GM21423 (cell line): Measurements from ENCODE around the gene CDC20B.

ENCODE experiments used
- ATAC-seq: cut with Tn5 transposase; IDR thresholded peaks from one replicate; pipeline ENCODE4 v1.9.1; 2021; ENCODE audit warnings: mild to moderate bottlenecking, moderate library complexity; ENCODE audit not compliant: unreplicated experiment

Gene CDC20B

GRCh38 chr5:55172937-55173686 lies at the start of gene CDC20B:
Gene CDC20B, minus strand, starts transcription at chr5:55173177. Its CDS starts 177 bp downstream, at chr5:55173000.
- ATAC-seq = peak; percentile 92

DNA sequence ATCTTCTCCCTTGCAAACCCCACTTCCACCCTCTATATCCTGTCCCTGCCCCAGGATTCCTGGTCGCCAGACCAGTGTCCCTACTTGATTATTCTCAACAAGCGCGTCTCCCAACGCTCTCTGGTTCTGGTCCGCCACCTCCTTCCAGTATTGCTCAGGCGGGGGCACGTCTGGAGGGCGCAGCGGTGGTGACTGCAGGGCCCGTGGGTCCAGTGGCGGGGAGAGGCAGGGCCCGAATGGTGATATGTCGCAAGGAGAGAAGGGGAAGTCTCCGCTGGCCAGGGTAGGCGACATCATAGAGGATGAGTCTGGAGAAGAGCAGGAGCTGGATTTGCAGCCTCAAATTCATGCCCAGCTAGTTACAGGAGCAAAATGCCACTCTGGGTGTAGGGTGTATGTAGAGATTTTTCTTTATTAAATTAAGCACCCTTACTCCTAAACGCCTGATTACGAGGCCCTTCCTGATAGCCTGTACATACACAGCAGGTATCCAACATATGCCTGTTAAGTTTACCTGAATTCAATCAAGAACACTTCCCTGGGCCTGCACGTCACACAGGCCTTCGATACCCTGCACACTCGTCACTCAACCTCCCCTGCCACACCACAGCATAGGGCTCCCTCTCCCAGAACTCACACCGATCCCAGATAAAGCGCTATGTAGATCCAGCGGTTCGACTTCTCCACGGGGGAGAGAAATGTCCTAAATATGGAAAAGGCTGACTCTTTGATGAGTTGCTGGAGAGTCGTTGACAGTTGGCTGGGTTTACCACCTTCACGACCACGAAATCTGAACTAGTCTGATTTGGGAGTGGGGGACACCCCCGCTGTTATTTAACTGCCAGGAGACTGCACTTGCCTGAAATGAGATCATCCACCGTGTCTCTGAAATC lies 49.4 kb upstream of the CDC20B start:
- ATAC-seq = no peak

DNA sequence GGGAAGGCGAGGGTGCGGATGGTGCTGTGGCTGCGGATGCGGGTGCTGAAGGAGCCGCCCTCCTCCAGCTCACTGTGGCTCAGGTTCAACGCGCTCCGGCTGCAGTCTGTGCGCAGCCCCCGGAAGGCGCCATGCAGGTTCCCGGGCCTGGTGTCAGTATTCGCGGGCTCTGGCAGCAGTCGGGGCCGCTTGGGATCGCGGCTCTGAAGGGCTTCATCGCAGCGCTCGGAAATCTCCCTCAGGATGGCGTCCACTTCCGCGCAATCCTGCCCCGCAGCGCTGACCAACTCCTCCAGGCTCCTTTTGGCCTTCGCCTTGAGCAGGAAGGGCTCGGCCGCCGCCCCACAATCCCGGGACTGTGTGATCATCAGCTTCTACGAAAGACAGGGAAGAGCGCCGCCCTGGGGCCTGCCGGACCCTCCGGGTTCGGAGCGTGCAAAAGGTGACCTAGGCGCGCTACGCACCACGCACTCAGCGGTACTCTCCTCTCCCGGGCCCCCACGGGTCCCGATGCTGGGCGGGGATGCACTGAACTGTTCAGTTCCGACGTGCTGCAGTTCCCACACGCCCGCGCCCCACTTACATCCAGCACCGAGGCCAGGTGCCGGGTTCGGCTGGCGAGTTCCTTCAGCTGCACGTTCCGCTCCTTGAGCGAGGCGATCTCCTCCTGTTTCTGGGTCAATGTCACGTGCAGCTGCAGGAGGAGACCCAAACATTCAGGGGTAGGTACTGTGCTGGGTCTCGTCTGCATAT lies 47.6 kb upstream of the CDC20B start:
- ATAC-seq = no peak

GRCh38 chr5:55219770-55220169 lies 46.8 kb upstream of the CDC20B start:
- no peak for ATAC-seq

DNA sequence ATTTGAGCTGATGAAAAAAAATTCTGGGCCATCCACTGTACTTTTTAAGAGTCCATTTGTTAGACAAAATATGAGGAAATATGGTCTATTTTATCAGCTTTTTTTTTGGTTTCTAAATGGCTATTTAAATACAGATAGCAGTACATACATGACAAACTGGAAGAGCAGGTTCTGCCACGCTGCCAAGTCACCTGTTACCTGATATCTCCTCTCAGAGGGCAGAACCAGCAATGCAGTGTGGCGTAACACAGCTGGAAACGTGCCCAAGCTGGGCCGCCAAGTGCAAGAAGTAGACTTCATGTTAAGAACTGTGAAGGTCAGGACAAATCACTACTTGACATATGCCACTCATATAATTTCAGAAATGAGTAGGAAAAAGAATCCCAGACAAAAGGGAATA lies 46.0 kb upstream of the CDC20B start:
- ATAC-seq = no peak

DNA sequence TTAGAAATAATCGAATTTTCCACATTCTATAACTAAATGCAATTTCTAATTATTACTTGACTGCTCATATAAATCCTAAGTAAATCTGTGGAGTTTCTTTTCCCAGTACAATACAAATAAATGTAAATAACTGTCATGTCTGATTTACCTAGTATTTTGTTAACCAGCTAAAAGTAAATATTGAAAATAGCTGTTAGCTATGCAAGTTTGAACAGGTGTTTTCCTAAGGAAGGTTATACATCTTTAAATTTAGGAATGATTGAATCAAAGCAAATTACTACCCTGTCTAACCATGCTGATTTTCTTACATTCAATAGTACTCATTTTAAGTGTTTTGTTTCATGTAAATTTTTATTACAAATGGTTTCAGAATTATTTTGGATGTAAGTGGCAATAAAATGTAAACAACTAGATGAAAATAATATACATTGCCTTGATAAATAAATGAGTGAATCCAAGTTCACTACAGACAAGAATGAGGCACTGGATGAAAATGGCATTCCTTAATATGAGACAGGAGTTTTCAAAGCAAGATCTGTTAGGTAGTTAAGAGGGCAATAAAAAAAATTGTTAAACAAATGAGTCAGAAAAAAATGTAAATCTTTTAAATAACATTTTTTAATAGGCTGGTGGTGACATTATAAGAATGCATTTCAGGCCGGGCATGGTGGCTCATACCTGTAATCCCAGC lies 38.4 kb upstream of the CDC20B start:
- ATAC-seq = no peak

DNA sequence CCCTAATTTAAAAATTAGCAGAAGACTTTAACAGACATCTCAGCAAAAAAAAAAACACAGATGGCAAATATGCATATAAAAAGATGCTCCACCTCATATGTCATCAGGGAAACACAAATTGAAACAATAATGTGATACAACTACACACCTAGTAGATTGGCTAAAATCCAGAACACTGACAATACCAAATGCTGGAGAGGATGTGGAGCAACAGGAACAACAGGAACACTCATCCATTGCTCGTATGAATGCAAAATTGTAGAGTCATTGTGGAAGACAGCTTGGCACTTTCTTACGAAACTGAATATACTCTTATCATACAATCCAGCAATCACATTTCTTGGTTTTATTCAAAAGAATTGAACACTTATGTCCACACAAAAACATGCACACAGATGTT lies 32.0 kb upstream of the CDC20B start:
- ATAC-seq = no peak

DNA sequence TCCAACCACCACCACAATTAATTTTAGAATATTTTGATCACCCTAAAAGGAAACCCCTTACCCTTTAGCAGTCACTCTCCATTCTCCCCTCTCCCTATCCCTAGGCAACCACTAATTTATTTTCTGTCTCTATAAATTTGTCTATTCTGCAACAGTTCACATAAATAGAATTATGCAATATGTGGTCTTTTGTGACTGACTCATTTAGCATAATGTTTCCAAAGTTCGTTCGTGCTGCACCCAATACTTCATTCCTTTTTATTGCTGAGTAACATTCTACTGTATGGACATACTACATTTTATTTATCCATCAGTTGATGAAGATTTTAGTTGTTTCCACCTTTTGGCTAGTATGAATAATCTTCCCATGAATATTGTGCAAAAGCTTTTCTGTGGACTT lies 18.2 kb upstream of the CDC20B start:
- ATAC-seq = no peak

- ATAC-seq = no peak
Observed at GRCh38 chr5:55188656-55189540, 15.9 kb upstream of the CDC20B start.

GRCh38 chr5:55187370-55187769 lies 14.4 kb upstream of the CDC20B start:
- no peak for ATAC-seq

GRCh38 chr5:55180016-55180415 lies 7.0 kb upstream of the CDC20B start:
- ATAC-seq = no peak

GRCh38 chr5:55177078-55177477 lies 4.1 kb upstream of the CDC20B start:
- ATAC-seq = no peak

GRCh38 chr5:55176176-55176818 lies 3.3 kb upstream of the CDC20B start:
- no peak for ATAC-seq

GRCh38 chr5:55175781-55176175 lies 2.8 kb upstream of the CDC20B start:
- no peak for ATAC-seq

DNA sequence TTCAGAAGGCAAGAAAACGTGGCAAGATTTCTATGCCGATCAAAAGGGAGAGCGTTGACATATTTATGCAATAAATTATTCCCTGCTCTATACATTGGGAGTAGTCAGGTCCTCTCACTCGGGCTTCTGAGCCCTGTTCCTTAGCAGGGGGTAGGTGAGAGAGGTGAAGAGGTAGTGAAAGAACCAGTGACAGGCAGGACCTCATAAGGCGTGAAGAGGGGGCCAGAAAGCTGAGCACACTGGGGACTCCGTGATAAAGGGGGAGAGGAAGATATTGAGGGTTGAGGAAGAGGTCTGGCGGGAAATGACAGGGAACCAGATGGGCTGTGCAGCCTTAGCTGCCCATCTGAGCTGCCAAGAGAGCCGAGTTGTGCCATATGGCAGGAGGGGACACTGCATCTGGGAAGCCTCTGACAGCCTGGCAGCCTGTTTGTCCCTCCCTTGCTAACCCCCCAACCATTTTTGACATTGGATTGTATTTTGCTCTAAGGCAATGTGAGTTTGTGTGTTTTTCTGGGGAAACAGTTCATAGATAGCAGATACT lies 782 bp upstream of the CDC20B start:
- ATAC-seq = peak; percentile 5

DNA sequence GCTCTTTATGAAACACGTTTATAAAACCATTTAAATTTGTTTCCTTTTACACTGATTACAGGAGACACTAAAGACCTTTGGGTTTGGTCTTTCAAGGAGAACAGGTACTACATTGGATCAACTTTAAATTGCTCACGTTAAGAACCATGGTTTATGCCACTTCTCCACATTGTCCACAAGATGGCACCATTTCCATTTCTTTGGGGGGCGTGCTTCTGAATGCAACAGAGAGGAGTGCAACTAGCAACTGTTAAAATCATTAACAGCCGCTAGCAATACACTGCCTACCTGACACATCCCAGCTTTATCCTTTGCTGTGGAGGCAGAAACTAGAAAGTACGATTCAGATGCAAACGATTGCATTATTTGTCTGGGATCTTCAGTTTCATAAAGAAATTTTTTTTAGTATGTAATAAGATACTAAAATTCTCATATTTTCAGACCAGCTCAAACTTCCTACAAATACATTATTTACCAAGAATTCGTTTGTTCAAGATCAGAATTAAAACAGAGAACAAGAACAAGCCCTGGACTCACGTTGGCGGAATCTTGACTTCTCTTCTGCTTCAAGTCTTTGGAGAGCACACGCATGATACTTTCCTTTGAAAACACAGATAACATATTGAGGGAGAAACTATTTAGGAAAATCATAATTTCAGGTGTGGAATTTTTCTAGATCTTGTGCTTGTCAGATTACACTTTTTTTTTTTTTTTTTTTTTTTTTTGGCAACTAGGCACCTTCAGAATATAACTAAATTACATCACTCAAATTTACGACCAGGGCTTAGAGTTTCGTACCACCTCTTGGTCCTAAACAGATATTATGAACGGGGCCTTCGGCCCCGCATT lies 702 bp downstream of the CDC20B start:
- ATAC-seq = peak; percentile 69

DNA sequence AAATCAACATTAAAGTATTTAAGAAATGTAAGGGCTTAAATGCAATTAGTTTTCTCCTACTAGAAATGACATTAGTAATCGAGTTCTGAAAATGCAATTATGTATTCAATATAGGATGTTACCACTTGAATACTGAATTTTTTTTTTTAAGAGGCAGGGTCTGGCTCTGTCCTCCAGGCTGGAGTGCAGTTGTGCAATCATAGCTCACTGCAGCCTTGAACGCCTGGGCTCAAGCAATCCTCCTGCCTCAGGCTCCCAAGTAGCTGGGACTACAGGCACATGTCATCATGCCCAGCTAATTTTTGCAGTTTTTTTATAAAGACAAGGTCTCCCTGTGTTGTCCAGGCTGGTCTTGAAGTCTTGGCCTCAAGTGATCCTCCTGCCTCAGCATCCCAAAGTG lies 1.5 kb downstream of the CDC20B start:
- ATAC-seq = no peak

DNA sequence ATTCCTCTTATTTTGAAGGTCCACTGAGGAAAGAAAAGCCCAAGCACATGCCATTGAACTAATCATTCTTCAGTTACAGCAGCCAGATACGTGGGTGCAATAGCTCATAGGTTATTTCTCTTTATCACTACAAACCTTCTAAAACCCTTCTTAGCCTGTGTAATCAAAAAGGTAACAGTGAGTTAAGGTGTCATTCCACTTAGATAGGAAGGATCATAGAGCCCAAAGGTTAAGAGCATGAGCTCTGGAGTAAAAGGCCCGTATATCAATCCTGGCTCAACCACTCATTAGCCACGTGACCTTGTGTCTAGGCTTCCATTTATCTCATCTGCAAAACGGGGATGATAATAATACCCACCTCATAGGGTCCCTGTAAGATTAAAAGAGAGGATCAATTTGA lies 10.3 kb downstream of the CDC20B start:
- ATAC-seq = no peak
